ENCODE results near the gene FHIP1A. TPM values are rescaled to one million over a fixed set of nuclear protein-coding genes. Genes with fewer than 3 reads are reported as not detected.

Gene FHIP1A
- total RNA-seq, 2 donors from 2014 or later = 13.0 to 14.2 TPM

- no peak for ATAC-seq
- DNase-seq = no peak
- intact Hi-C loops (cut with DNase I) = no loop called here
Measured at GRCh38 chr4:151443247-151443646, 34.3 kb downstream of the FHIP1A start.

- intact Hi-C loops (cut with DNase I) = no loop called here
- DNase-seq = no peak
- no peak for ATAC-seq
Measured at GRCh38 chr4:151443752-151444151, 34.8 kb downstream of the FHIP1A start.

DNA sequence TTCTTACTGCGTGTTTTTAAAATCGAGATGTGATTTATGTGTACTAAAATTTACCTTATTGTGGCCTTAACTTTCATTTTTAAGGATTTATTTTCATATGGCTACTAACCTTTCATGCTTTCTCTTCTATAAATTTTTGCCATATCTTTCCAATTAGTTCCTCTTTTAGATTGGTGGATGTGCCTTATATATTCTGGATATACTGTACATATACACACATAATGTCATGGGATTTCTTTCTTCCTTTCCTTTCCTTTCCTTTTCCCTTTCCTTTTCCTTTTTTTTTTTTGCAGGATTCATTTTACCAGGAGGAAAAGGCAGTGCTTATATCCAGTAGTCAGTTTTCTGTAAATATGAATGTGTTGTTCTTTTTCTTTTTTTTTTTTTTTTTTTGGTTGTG, 37.2 kb downstream of the FHIP1A start:
- DNase-seq = no peak
- intact Hi-C loops (cut with DNase I) = no loop called here
- ATAC-seq = no peak

DNA sequence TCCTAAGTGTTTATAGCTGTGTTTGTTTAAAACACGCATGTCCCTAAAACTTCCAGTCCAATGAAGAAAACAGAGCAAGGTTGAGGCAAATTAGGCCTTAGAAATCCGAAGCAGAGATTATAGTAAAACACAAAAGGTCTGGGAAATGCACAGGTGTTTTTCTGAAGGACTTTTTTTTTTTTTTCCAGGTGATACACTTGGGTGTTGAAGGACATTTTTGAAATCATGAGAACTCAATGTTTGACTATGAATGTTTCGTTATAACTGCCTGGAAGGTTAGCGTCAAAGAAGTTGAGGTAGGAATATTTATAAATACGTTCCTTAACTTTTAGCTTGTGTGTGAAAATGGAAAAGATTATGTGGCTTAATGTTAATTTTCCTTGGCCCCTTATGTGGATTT, 45.5 kb downstream of the FHIP1A start:
- intact Hi-C loops (cut with DNase I) = no loop called here
- ATAC-seq = no peak
- DNase-seq = no peak

- intact Hi-C loops (cut with DNase I) = no loop called here
- ATAC-seq = no peak
Measured at GRCh38 chr4:151455212-151455611, 46.2 kb downstream of the FHIP1A start.

GRCh38 chr4:151458148-151458547, 49.2 kb downstream of the FHIP1A start:
- intact Hi-C loops (cut with DNase I) = no loop called here
- no peak for ATAC-seq

More at GRCh38 chr4:151455212-151455611, 46.2 kb downstream of the FHIP1A start:
- DNase-seq = no peak

More at GRCh38 chr4:151458148-151458547, 49.2 kb downstream of the FHIP1A start:
- DNase-seq = no peak

Other genes starting within 250 kb of the FHIP1A start
- not detected for gene PRSS48, start 132.0 kb upstream of the FHIP1A start, total RNA-seq
- gene SH3D19, start 83.6 kb upstream of the FHIP1A start, total RNA-seq = 10 to 100 TPM; 88.0 to 94.7 TPM